Erythroblast (primary cell): ENCODE data around the gene NLRP3.

Source experiments
- GATA1 ChIP-seq: IDR thresholded peaks from 2 replicates; pipeline ENCODE4 v1.6.1; 2011; ENCODE audit warnings: low read depth, mild to moderate bottlenecking, control low read depth, low read length, moderate library complexity
- POLR2A ChIP-seq: IDR thresholded peaks from 2 replicates; pipeline ENCODE4 v1.6.1; 2011; ENCODE audit warnings: mild to moderate bottlenecking, low read length

GRCh38 chr1:247459507-247459906 is 43.5 kb downstream of the NLRP3 start:
- TF ChIP-seq POLR2A (no peak), GATA1 (no peak)
